Gastroesophageal sphincter (tissue), 3 donors: ENCODE results near the gene ATP4A.

Source experiments
- CTCF ChIP-seq, 4 experiments: fragments of 200-600 bp in 2 of 4; fragments of 450-650 bp in 2 of 4; sonication (generic) in 1 of 4; IDR thresholded peaks; one replicate each; pipeline ENCODE4 v1.5.1; 2017 to 2019; ENCODE audit warnings: antibody characterized with exemption in 4 of 4, mild to moderate bottlenecking in 2 of 4, moderate library complexity in 2 of 4
- EP300 ChIP-seq: sonication (generic); formaldehyde crosslinking; IDR thresholded peaks from one replicate; pipeline ENCODE4 v1.6.1; 2017; ENCODE audit warnings: antibody characterized with exemption, mild to moderate bottlenecking

GRCh38 chr19:35545001-35545854, 18.2 kb downstream of the ATP4A start, which contains the start of gene TMEM147:
- TF ChIP-seq EP300 = no peak
- TF ChIP-seq CTCF (IDR thresholded peaks at IDR 0.05) = peak in 2 of 4 experiments; percentile 1 to 23
